ENCODE results near the gene TBC1D22A.

GRCh38 chr22:47032091-47032943 is 269.9 kb downstream of the TBC1D22A start:
- no peak for TF ChIP-seq POLR2A (IDR thresholded peaks at IDR 0.05; ENCODE audit: low read depth, low read length)
- TF ChIP-seq CTCF (IDR thresholded peaks at IDR 0.05 in 2 of 3, conservative IDR thresholded peaks at IDR 0.05 in 1 of 3; ENCODE audit: control insufficient read depth in 2 of 3, extremely low read depth in 1 of 3, insufficient read depth in 1 of 3, low read depth in 3 of 3, low read length in 3 of 3) = no peak
- no peak for TF ChIP-seq MAX (IDR thresholded peaks at IDR 0.05; ENCODE audit: low read depth, low read length)
- no peak for TF ChIP-seq SIX5 (IDR thresholded peaks at IDR 0.05; ENCODE audit: low read depth, low read length, severe bottlenecking)
- no peak for TF ChIP-seq MXI1 (IDR thresholded peaks at IDR 0.05; ENCODE audit: low read depth, low read length)
- no peak for TF ChIP-seq ESRRA (IDR thresholded peaks at IDR 0.05; ENCODE audit: low read length)
- no peak for TF ChIP-seq CBX5 (IDR thresholded peaks at IDR 0.05; ENCODE audit: low read depth)
- TF ChIP-seq EZH2 (IDR thresholded peaks at IDR 0.05; ENCODE audit: borderline replicate concordance, control insufficient read depth, low read depth, low read length) = no peak
- TF ChIP-seq KDM1A (IDR thresholded peaks at IDR 0.05; ENCODE audit: borderline replicate concordance) = no peak
- TF ChIP-seq MYB (IDR thresholded peaks at IDR 0.05; ENCODE audit: borderline replicate concordance, low read depth, low read length) = no peak

Measured in GM12878 (cell line).